Measurements from ENCODE around the gene TADA2B.

Gene TADA2B

DNA sequence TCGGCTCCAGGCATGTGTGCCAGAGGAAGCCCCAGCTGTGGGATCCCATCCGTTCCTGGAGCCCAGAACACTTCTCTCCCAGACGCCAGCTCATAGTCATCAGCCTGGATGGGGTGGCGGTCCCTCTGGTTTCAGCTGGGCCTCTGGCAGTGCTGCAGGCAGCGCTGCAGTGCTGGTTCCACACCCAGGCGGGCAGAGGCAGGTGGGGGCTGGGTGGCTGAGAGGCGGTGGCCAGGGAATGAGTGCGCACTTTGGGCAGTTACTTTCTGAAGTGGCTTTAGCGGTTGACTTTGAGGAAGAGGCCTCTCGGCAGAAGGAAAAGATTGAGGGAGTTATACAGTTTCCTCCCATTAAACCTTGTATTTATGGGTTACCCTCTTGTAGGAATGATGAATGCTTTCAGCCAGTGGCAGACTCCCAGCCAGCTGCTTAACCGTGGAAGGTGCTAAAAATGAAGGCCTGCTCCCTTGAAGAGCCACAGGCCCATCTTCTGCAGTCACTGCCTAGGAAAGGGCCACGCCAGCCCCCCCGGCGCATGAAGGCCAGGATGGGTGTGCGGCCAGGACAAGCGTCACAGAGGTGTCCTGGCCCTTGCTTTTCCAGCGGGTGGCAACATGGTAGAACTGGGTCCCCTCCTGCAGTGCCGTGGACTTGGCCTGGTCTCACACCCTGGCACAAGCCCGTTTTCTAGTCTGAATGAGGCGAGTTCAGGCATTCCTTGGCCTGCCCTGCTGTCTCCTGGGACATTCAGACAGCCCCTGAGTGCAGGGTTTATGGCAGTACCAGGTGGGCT lies 9.9 kb downstream of the TADA2B start:
- H3K4me1 Mint-ChIP-seq: peaks cover 5% of the 10 kb centered on the region
- H3K4me3 Mint-ChIP-seq: no peak overlapping the region
- H3K9me3 Mint-ChIP-seq: no peaks in the 10 kb centered on the region
- no peaks in the 10 kb centered on the region for H3K27me3 Mint-ChIP-seq (ENCODE audit: low read depth)
- TF ChIP-seq CTCF (IDR thresholded peaks at IDR 0.05; ENCODE audit: unreplicated experiment in 3 of 3): no peak
- H3K27ac Mint-ChIP-seq: no peak overlapping the region
- H3K36me3 Mint-ChIP-seq (ENCODE audit: low read depth): peaks cover 27% of the 10 kb centered on the region

GRCh38 chr4:7054106-7054880 lies 11.1 kb downstream of the TADA2B start:
- no peaks in the 10 kb centered on the region for H3K9me3 Mint-ChIP-seq
- peaks cover 34% of the 10 kb centered on the region for H3K36me3 Mint-ChIP-seq (ENCODE audit: low read depth)
- no peak overlapping the region for H3K27ac Mint-ChIP-seq
- H3K4me1 Mint-ChIP-seq: no peaks in the 10 kb centered on the region
- no peak overlapping the region for H3K4me3 Mint-ChIP-seq
- no peak for TF ChIP-seq CTCF (IDR thresholded peaks at IDR 0.05; ENCODE audit: unreplicated experiment in 3 of 3)
- H3K27me3 Mint-ChIP-seq (ENCODE audit: low read depth): no peaks in the 10 kb centered on the region

GRCh38 chr4:7055111-7055989 lies 12.2 kb downstream of the TADA2B start:
- peaks cover 34% of the 10 kb centered on the region for H3K36me3 Mint-ChIP-seq (ENCODE audit: low read depth)
- H3K4me3 Mint-ChIP-seq: no peak overlapping the region
- H3K27ac Mint-ChIP-seq: no peak overlapping the region
- H3K4me1 Mint-ChIP-seq: no peaks in the 10 kb centered on the region
- H3K9me3 Mint-ChIP-seq: no peaks in the 10 kb centered on the region
- H3K27me3 Mint-ChIP-seq (ENCODE audit: low read depth): no peaks in the 10 kb centered on the region
- TF ChIP-seq CTCF (IDR thresholded peaks at IDR 0.05; ENCODE audit: unreplicated experiment in 3 of 3): no peak

GRCh38 chr4:7055990-7056325 lies 12.8 kb downstream of the TADA2B start:
- no peak overlapping the region for H3K4me3 Mint-ChIP-seq
- H3K27ac Mint-ChIP-seq: no peak overlapping the region
- H3K27me3 Mint-ChIP-seq (ENCODE audit: low read depth): no peaks in the 10 kb centered on the region
- H3K4me1 Mint-ChIP-seq: no peaks in the 10 kb centered on the region
- H3K36me3 Mint-ChIP-seq (ENCODE audit: low read depth): peaks cover 37% of the 10 kb centered on the region
- TF ChIP-seq CTCF (IDR thresholded peaks at IDR 0.05; ENCODE audit: unreplicated experiment in 3 of 3): no peak
- H3K9me3 Mint-ChIP-seq: no peaks in the 10 kb centered on the region

DNA sequence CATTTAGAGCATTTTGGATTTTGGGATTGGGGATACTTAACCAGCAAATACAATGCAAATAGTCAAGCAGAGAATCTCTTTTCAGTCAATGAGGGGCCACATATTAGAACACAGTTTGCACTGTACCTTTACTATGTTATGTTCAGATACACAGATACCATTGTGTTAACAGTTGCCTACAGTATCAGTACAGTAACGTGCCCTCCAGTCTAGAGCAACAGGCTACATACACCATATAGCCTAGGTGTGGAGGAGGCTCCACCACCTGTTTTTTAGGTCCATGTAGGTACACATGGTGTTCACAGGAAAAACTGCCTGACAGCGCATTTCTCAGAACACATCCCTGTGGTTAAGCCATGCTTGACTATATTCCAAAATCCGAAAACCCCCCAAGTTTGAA lies 15.6 kb downstream of the TADA2B start:
- Mint-ChIP-seq H3K9me3 (no peaks in the 10 kb centered on the region), H3K27me3 (ENCODE audit: low read depth) (no peaks in the 10 kb centered on the region), H3K4me1 (peaks cover 5% of the 10 kb centered on the region), H3K4me3 (no peak overlapping the region), H3K27ac (no peak overlapping the region), H3K36me3 (ENCODE audit: low read depth) (peaks cover 63% of the 10 kb centered on the region)
- no peak for TF ChIP-seq CTCF (IDR thresholded peaks at IDR 0.05; ENCODE audit: unreplicated experiment in 3 of 3)
